Hepatocyte (in vitro differentiated cells): Measurements from ENCODE around the gene VWA8.

ENCODE experiments used
- EZH2 ChIP-seq: fragments of 200-600 bp; sonication (generic); IDR thresholded peaks from 2 replicates; pipeline ENCODE4 v1.6.1; 2016; ENCODE audit warnings: antibody characterized with exemption, mild to moderate bottlenecking, borderline replicate concordance
- EZH2phosphoT487 ChIP-seq: fragments of 200-600 bp; sonication (generic); IDR thresholded peaks from one replicate; pipeline ENCODE4 v1.6.1; 2018; ENCODE audit warnings: antibody characterized with exemption, mild to moderate bottlenecking, low read depth, moderate library complexity; ENCODE audit not compliant: unreplicated experiment, severe bottlenecking
- TF ChIP-seq, protein P1 (sequence below): fragments of 200-600 bp; sonication (generic); IDR thresholded peaks from 2 replicates; pipeline ENCODE4 v1.5.1; 2016; ENCODE audit warnings: antibody characterized with exemption, mild to moderate bottlenecking; ENCODE audit not compliant: poor library complexity

DNA sequence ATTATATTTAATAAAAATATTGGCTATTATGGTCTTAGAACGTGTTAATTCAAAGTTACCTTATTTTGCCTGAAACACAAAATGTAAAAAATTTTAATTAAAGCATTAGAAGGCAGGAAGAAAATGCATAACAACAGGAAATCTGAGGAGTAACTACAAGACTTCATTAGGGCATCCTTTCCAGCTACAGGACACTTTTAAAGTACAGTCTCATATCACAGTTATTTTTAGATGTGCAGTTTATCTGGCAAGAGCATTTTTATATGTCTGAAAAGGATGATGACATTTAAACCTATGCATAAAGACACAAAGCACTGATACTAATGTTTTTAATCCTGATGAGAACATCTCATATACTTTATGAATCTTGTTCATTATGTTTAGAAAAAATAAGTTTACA is 247.5 kb downstream of the VWA8 start:
- TF ChIP-seq, protein P1, sequence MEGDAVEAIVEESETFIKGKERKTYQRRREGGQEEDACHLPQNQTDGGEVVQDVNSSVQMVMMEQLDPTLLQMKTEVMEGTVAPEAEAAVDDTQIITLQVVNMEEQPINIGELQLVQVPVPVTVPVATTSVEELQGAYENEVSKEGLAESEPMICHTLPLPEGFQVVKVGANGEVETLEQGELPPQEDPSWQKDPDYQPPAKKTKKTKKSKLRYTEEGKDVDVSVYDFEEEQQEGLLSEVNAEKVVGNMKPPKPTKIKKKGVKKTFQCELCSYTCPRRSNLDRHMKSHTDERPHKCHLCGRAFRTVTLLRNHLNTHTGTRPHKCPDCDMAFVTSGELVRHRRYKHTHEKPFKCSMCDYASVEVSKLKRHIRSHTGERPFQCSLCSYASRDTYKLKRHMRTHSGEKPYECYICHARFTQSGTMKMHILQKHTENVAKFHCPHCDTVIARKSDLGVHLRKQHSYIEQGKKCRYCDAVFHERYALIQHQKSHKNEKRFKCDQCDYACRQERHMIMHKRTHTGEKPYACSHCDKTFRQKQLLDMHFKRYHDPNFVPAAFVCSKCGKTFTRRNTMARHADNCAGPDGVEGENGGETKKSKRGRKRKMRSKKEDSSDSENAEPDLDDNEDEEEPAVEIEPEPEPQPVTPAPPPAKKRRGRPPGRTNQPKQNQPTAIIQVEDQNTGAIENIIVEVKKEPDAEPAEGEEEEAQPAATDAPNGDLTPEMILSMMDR = no peak
- no peak for TF ChIP-seq EZH2
- no peak for TF ChIP-seq EZH2phosphoT487
